H1 (cell line): ENCODE measurements around the gene AKR1C3. TPM values are rescaled to one million over a fixed set of nuclear protein-coding genes. Genes with fewer than 3 reads are reported as not detected.

ENCODE experiments used
- CTCF ChIA-PET: fragments of 300-600 bp; sonication (Branson Sonifier 250); formaldehyde crosslinking; loops from one replicate; lab custom pipeline; 2021; ENCODE audit not compliant: partially characterized antibody; lab: Charles Lee
- POLR2A ChIA-PET: fragments of 300-600 bp; sonication (Branson Sonifier 250); formaldehyde crosslinking; loops from one replicate; lab custom pipeline; 2021; ENCODE audit warnings: inconsistent platforms; ENCODE audit not compliant: partially characterized antibody; lab: Charles Lee
- DNase-seq, 2 experiments: peaks; one replicate each; pipeline versions ENCODE4 v3.0.0 to v3.0.0-alpha.2; 2010 to 2022; ENCODE audit warnings: low spot score in 2 of 2, low read depth in 1 of 2, mixed read lengths in 1 of 2
- FAIRE-seq: peaks from 2 replicates; lab custom pipeline; 2011; peaks lifted over from hg19 to GRCh38; lab: Jason Lieb, UNC
- H2AFZ ChIP-seq: 2 replicates; pipeline ENCODE4 v1.8.1; 2012; ENCODE audit warnings: low read length, inconsistent platforms
- H2AK5ac ChIP-seq: 2 replicates; pipeline ENCODE4 v1.6.1; 2013; ENCODE audit warnings: low read depth, low read length
- H2BK120ac ChIP-seq: replicated peaks from 2 replicates; pipeline ENCODE3; 2013; ENCODE audit warnings: low read depth, low read length, inconsistent platforms
- H2BK12ac ChIP-seq: 2 replicates; pipeline ENCODE4 v1.6.1; 2013; ENCODE audit warnings: low read depth, low read length
- H2BK15ac ChIP-seq: 2 replicates; pipeline ENCODE4 v1.6.1; 2013; ENCODE audit warnings: low read length
- H2BK20ac ChIP-seq: 2 replicates; pipeline ENCODE4 v1.6.1; 2013; ENCODE audit warnings: low read length
- H2BK5ac ChIP-seq: 2 replicates; pipeline ENCODE4 v1.6.1; 2013; ENCODE audit warnings: low read depth, low read length
- H3K14ac ChIP-seq: 2 replicates; pipeline ENCODE4 v1.6.1; 2013; ENCODE audit warnings: inconsistent platforms; ENCODE audit not compliant: insufficient read length
- H3K18ac ChIP-seq: 2 replicates; pipeline ENCODE4 v1.6.1; 2013; ENCODE audit warnings: low read length; ENCODE audit errors: extremely low read depth
- H3K23ac ChIP-seq: 2 replicates; pipeline ENCODE4 v1.6.1; 2013; ENCODE audit warnings: inconsistent platforms; ENCODE audit not compliant: insufficient read length
- H3K23me2 ChIP-seq: 2 replicates; pipeline ENCODE4 v1.6.1; 2013; ENCODE audit warnings: low read depth, low read length
- H3K27ac ChIP-seq: 2 replicates; pipeline ENCODE4 v1.6.1; 2011; ENCODE audit warnings: low read depth, low read length, inconsistent platforms
- H3K27me3 ChIP-seq, 4 experiments: replicated peaks in 1 of 4; 1 replicate in 1 of 4; 2 replicates in 3 of 4; pipeline versions ENCODE4 v1.6.1 to v1.8.1; 2011 to 2013; ENCODE audit warnings: low read length in 3 of 4, mild to moderate bottlenecking in 3 of 4, inconsistent platforms in 2 of 4, mixed read lengths in 2 of 4, moderate library complexity in 1 of 4; ENCODE audit not compliant: control insufficient read depth in 3 of 4, insufficient read depth in 3 of 4; ENCODE audit errors: extremely low read depth in 1 of 4
- H3K36me3 ChIP-seq, 4 experiments: 2 replicates each; pipeline versions ENCODE4 v1.6.1 to v1.8.1; 2011 to 2013; ENCODE audit warnings: mild to moderate bottlenecking in 4 of 4, low read length in 3 of 4, moderate library complexity in 2 of 4, control low read depth in 1 of 4, inconsistent platforms in 1 of 4; ENCODE audit not compliant: insufficient read depth in 4 of 4, control insufficient read depth in 2 of 4
- H3K4ac ChIP-seq: replicated peaks from 2 replicates; pipeline ENCODE3; 2013; ENCODE audit warnings: low read length, low read depth, mixed read lengths, inconsistent platforms; ENCODE audit not compliant: insufficient read length
- H3K4me1 ChIP-seq, 4 experiments: replicated peaks in 1 of 4; 1 replicate in 1 of 4; 2 replicates in 3 of 4; pipeline versions ENCODE4 v1.6.1 to v1.8.1; 2011 to 2013; ENCODE audit warnings: low read length in 3 of 4, inconsistent platforms in 2 of 4, mixed read lengths in 1 of 4; ENCODE audit not compliant: insufficient read depth in 4 of 4, control insufficient read depth in 3 of 4
- H3K4me2 ChIP-seq, 2 experiments: 2 replicates each; pipeline versions ENCODE4 v1.6.1 to v1.8.1; 2011 to 2013; ENCODE audit warnings: low read depth in 2 of 2, low read length in 2 of 2, control low read depth in 1 of 2, inconsistent platforms in 1 of 2, mild to moderate bottlenecking in 1 of 2; ENCODE audit not compliant: insufficient read depth in 1 of 2
- H3K4me3 ChIP-seq, 4 experiments: fragments of 200-600, 300-600 bp in 1 of 4; sonication (generic), shearing (Covaris generic), sonication (Bioruptor Twin) in 1 of 4; 2 replicates each; pipeline versions ENCODE4 v1.5.1 to v1.8.1; 2011 to 2016; ENCODE audit warnings: low read length in 4 of 4, low read depth in 3 of 4, control low read depth in 2 of 4, inconsistent platforms in 2 of 4, mild to moderate bottlenecking in 2 of 4, mixed read lengths in 1 of 4, moderate library complexity in 1 of 4; ENCODE audit not compliant: insufficient read depth in 2 of 4; ENCODE audit errors: extremely low read depth in 1 of 4
- H3K56ac ChIP-seq: replicated peaks from 2 replicates; pipeline ENCODE3; 2013; ENCODE audit warnings: low read depth, mild to moderate bottlenecking, mixed read lengths, low read length, inconsistent platforms; ENCODE audit not compliant: insufficient read length
- H3K79me1 ChIP-seq: 2 replicates; pipeline ENCODE4 v1.6.1; 2013; ENCODE audit warnings: low read depth, low read length, control low read depth
- H3K79me2 ChIP-seq, 2 experiments: 2 replicates each; pipeline versions ENCODE4 v1.6.1 to v1.8.1; 2012 to 2013; ENCODE audit warnings: low read length in 2 of 2, mild to moderate bottlenecking in 2 of 2, inconsistent platforms in 1 of 2; ENCODE audit not compliant: insufficient read depth in 2 of 2, control insufficient read depth in 1 of 2
- H3K9ac ChIP-seq, 4 experiments: replicated peaks in 1 of 4; 1 replicate in 1 of 4; 2 replicates in 3 of 4; pipeline versions ENCODE4 v1.6.1 to v1.8.1; 2011 to 2013; ENCODE audit warnings: low read depth in 3 of 4, low read length in 3 of 4, control low read depth in 2 of 4, mild to moderate bottlenecking in 2 of 4, moderate library complexity in 2 of 4, inconsistent platforms in 1 of 4; ENCODE audit errors: extremely low read depth in 1 of 4
- H3K9me3 ChIP-seq, 2 experiments: 2 replicates each; pipeline versions ENCODE4 v1.6.1 to v1.8.1; 2012 to 2013; ENCODE audit warnings: mild to moderate bottlenecking in 2 of 2, moderate library complexity in 2 of 2, control low read depth in 1 of 2, inconsistent platforms in 1 of 2, low read depth in 1 of 2, low read length in 1 of 2, mixed read lengths in 1 of 2; ENCODE audit not compliant: insufficient read depth in 2 of 2
- H4K20me1 ChIP-seq, 2 experiments: replicated peaks in 1 of 2; 2 replicates each; pipeline versions ENCODE3 to v1.8.1; 2011 to 2013; ENCODE audit warnings: inconsistent platforms in 2 of 2, low read length in 2 of 2, mild to moderate bottlenecking in 1 of 2; ENCODE audit not compliant: insufficient read depth in 2 of 2, control insufficient read depth in 1 of 2
- H4K5ac ChIP-seq: 2 replicates; pipeline ENCODE4 v1.6.1; 2013; ENCODE audit warnings: low read length, low read depth, mixed read lengths, inconsistent platforms; ENCODE audit not compliant: insufficient read length
- H4K8ac ChIP-seq: 2 replicates; pipeline ENCODE4 v1.8.0; 2013; ENCODE audit warnings: mild to moderate bottlenecking, moderate library complexity, low read length, inconsistent platforms; ENCODE audit not compliant: insufficient read depth; ENCODE audit errors: extremely low read depth
- H4K91ac ChIP-seq: replicated peaks from 2 replicates; pipeline ENCODE3; 2013; ENCODE audit warnings: low read length, mixed read lengths, inconsistent platforms; ENCODE audit not compliant: insufficient read length
- BRCA1 ChIP-seq: IDR thresholded peaks from 2 replicates; pipeline ENCODE4 v1.6.1; 2012; ENCODE audit warnings: low read depth, low read length, improper control_type of control experiment
- CEBPB ChIP-seq: IDR thresholded peaks from 2 replicates; pipeline ENCODE4 v1.6.1; 2012; ENCODE audit warnings: low read depth, low read length
- RAD21 ChIP-seq, 2 experiments: IDR thresholded peaks in 1 of 2; conservative IDR thresholded peaks in 1 of 2; 2 replicates each; pipeline ENCODE4 v1.6.1; 2011; ENCODE audit warnings: low read depth in 2 of 2, low read length in 2 of 2, improper control_type of control experiment in 1 of 2, inconsistent platforms in 1 of 2, mild to moderate bottlenecking in 1 of 2, moderate library complexity in 1 of 2
- SAP30 ChIP-seq: fragments of 300-600 bp; sonication (generic); IDR thresholded peaks from 2 replicates; pipeline ENCODE4 v1.7.1; 2012; ENCODE audit warnings: low read length, moderate library complexity, mild to moderate bottlenecking, inconsistent platforms; ENCODE audit not compliant: insufficient read depth, insufficient replicate concordance
- SRF ChIP-seq: IDR thresholded peaks from 2 replicates; pipeline ENCODE4 v1.6.1; 2011; ENCODE audit warnings: mild to moderate bottlenecking, low read depth, low read length, moderate library complexity
- TCF12 ChIP-seq: IDR thresholded peaks from 2 replicates; pipeline ENCODE4 v1.6.1; 2011; ENCODE audit warnings: low read depth, mild to moderate bottlenecking, low read length
- TEAD4 ChIP-seq: IDR thresholded peaks from 2 replicates; pipeline ENCODE4 v1.6.1; 2012; ENCODE audit warnings: low read depth, low read length, inconsistent platforms, mixed read lengths
- polyA plus RNA-seq, 7 experiments: library from polyadenylated mRNA; depleted of rRNA in 3 of 7; stranded (reverse) in 5 of 7; unstranded in 2 of 7; fragments of >200 nt in 5 of 7; fragments of 200-250 nt in 2 of 7; gene quantifications; 1 replicate in 5 of 7; 2 replicates in 1 of 7; 4 replicates in 1 of 7; pipeline versions ENCODE4 v1.2.1 to v1.2.3, GENCODE V29; 2011 to 2013; ENCODE audit warnings: missing spikeins in 2 of 7, mixed read lengths in 2 of 7
- total RNA-seq: library from RNA; stranded (reverse); fragmentation: NEBNext Ultra II Directional; extraction: Animal tissue kit (Norgen Biotek cat#: 25700); gene quantifications from 2 replicates; pipeline ENCODE4 v1.2.1, GENCODE V29; 2021

Gene AKR1C3
- total and polyA plus RNA-seq, 2 of the 8 experiments (the other 6 are each of a cell fraction or from before 2014, with no cell fraction given), result 4.6 to 6.9 TPM

DNA sequence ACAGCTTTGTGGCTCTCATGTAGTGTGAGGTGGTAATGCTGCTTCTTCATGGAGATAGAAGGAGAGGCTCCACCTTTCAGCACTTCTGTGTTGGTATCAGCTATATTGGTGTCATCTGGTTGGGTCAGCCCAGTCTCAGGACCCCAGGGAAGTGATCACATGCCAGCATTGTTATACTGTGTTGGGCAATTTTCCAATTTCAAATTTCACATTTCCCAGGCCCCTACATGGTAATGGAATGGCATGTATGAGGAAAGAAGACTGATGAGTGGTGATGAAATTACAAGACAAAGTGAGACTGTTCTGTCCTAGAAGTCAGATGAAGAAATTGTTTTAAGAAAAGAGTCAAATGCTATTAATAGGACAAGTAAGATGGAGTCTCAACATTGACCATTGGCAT is 3.7 kb upstream of the AKR1C3 start:
- Histone ChIP-seq H2BK20ac (no peak overlapping the region), H3K9me3 (no peaks in the 10 kb centered on the region), H3K4me2 (no peak overlapping the region), H3K79me2 (no peaks in the 10 kb centered on the region), H3K18ac (no peak overlapping the region), H3K56ac (no peak overlapping the region), H3K27me3 (no peaks in the 10 kb centered on the region), H2AK5ac (no peak overlapping the region), H3K9ac (no peak overlapping the region), H2BK15ac (no peak overlapping the region), H3K14ac (no peak overlapping the region), H2AFZ (0 out of 2 replicates have a peak overlapping the region, but pooled peaks have one; percentile 76), H2BK5ac (no peak overlapping the region), H4K91ac (no peak overlapping the region), H2BK12ac (no peak overlapping the region), H3K23ac (no peak overlapping the region), H3K27ac (no peak overlapping the region), H4K8ac (no peak overlapping the region), H2BK120ac (no peak overlapping the region), H3K4me1 (peaks cover 0 to 6% (median 1%) of the 10 kb centered on the region in 4 experiments; a peak in 3 of 7 replicates), H3K4ac (no peak overlapping the region), H4K5ac (no peak overlapping the region), H3K4me3 (no peak overlapping the region), H3K79me1 (no peaks in the 10 kb centered on the region), H4K20me1 (no peaks in the 10 kb centered on the region), H3K23me2 (no peaks in the 10 kb centered on the region), H3K36me3 (no peaks in the 10 kb centered on the region)
- no peak for TF ChIP-seq TEAD4
- TF ChIP-seq SRF, result no peak
- no peak for TF ChIP-seq CEBPB
- no peak for TF ChIP-seq SAP30
- no peak for TF ChIP-seq TCF12
- no peak for TF ChIP-seq RAD21 (IDR thresholded peaks at IDR 0.05 in 1 of 2, conservative IDR thresholded peaks at IDR 0.05 in 1 of 2; ENCODE audit: low read depth in 2 of 2, low read length in 2 of 2)
- no peak for TF ChIP-seq BRCA1
- DNase-seq (no peak), FAIRE-seq (no peak)
- ChIA-PET CTCF (interaction anchor here (0.7 to 3.2 kb wide), 19 partner anchors 10 to 528 kb away, joined by 3 to 28 read pairs (median 4); no protein-coding TSS in a partner anchor), POLR2A (no interaction called here)
